COLO668 (cell line): ENCODE data around the gene SMAP1.
A peak's percentile ranks its signal among the peaks of the same experiment; 100 is the strongest.

Experiments
- DNase-seq: peaks from one replicate; lab custom pipeline; 2025; ENCODE audit not compliant: unreplicated experiment; lab: John Stamatoyannopoulos, UW

SMAP1 gene

GRCh38 chr6:70667711-70668498, at the start of gene SMAP1:
Gene SMAP1, plus strand, starts transcription at chr6:70667883. Its CDS starts 141 bp downstream, at chr6:70668024.
- DNase-seq = peak; percentile 93

GRCh38 chr6:70620746-70621145, 46.9 kb upstream of the SMAP1 start:
- no peak for DNase-seq

GRCh38 chr6:70622461-70622860, 45.2 kb upstream of the SMAP1 start:
- peak; percentile 2 for DNase-seq

- DNase-seq = no peak
These were observed 42.2 kb upstream of the SMAP1 start for GRCh38 chr6:70625436-70625835.

GRCh38 chr6:70627500-70628254, 40.0 kb upstream of the SMAP1 start:
- no peak for DNase-seq

GRCh38 chr6:70629929-70630328, 37.8 kb upstream of the SMAP1 start:
- no peak for DNase-seq

GRCh38 chr6:70633870-70634269, 33.8 kb upstream of the SMAP1 start:
- DNase-seq = no peak

- DNase-seq = no peak
These were observed 31.1 kb upstream of the SMAP1 start for GRCh38 chr6:70636596-70636995.

- DNase-seq = no peak
These were observed 29.2 kb upstream of the SMAP1 start for GRCh38 chr6:70638468-70638867.

GRCh38 chr6:70651326-70651905, 16.3 kb upstream of the SMAP1 start:
- no peak for DNase-seq

GRCh38 chr6:70652216-70652615, 15.5 kb upstream of the SMAP1 start:
- DNase-seq = no peak

GRCh38 chr6:70657706-70658105, 10.0 kb upstream of the SMAP1 start:
- DNase-seq = no peak

GRCh38 chr6:70663881-70664466, 3.7 kb upstream of the SMAP1 start:
- no peak for DNase-seq

GRCh38 chr6:70666706-70667105, 977 bp upstream of the SMAP1 start:
- no peak for DNase-seq

- DNase-seq = no peak
These were observed 400 bp upstream of the SMAP1 start for GRCh38 chr6:70667256-70667710.

- DNase-seq = peak; percentile 58
These were observed 773 bp downstream of the SMAP1 start for GRCh38 chr6:70668499-70668812.

GRCh38 chr6:70669133-70669532, 1.4 kb downstream of the SMAP1 start:
- no peak for DNase-seq

- no peak for DNase-seq
These were observed 4.9 kb downstream of the SMAP1 start for GRCh38 chr6:70672549-70672948.

- DNase-seq = no peak
These were observed 5.4 kb downstream of the SMAP1 start for GRCh38 chr6:70673054-70673453.

GRCh38 chr6:70673601-70674000, 5.9 kb downstream of the SMAP1 start:
- DNase-seq = no peak

GRCh38 chr6:70675822-70676221, 8.1 kb downstream of the SMAP1 start:
- DNase-seq = no peak

- no peak for DNase-seq
These were observed 9.1 kb downstream of the SMAP1 start for GRCh38 chr6:70676821-70677220.
